Activated T-cell treated with anti-CD3 and anti-CD28 coated beads, Interleukin-2, amount 50 U/mL, for 48 hours (primary cell): ENCODE data around the gene THOC2.
"Not testable (repeated sequence)": the region's sequence is repeated elsewhere in the genome, so short reads cannot be mapped to it uniquely, and the experiment has no call there.

Source experiments
- DNase-seq, 2 experiments: peaks; one replicate each; pipeline ENCODE4 v3.0.0-alpha.2; 2020

The THOC2 gene, protein sequence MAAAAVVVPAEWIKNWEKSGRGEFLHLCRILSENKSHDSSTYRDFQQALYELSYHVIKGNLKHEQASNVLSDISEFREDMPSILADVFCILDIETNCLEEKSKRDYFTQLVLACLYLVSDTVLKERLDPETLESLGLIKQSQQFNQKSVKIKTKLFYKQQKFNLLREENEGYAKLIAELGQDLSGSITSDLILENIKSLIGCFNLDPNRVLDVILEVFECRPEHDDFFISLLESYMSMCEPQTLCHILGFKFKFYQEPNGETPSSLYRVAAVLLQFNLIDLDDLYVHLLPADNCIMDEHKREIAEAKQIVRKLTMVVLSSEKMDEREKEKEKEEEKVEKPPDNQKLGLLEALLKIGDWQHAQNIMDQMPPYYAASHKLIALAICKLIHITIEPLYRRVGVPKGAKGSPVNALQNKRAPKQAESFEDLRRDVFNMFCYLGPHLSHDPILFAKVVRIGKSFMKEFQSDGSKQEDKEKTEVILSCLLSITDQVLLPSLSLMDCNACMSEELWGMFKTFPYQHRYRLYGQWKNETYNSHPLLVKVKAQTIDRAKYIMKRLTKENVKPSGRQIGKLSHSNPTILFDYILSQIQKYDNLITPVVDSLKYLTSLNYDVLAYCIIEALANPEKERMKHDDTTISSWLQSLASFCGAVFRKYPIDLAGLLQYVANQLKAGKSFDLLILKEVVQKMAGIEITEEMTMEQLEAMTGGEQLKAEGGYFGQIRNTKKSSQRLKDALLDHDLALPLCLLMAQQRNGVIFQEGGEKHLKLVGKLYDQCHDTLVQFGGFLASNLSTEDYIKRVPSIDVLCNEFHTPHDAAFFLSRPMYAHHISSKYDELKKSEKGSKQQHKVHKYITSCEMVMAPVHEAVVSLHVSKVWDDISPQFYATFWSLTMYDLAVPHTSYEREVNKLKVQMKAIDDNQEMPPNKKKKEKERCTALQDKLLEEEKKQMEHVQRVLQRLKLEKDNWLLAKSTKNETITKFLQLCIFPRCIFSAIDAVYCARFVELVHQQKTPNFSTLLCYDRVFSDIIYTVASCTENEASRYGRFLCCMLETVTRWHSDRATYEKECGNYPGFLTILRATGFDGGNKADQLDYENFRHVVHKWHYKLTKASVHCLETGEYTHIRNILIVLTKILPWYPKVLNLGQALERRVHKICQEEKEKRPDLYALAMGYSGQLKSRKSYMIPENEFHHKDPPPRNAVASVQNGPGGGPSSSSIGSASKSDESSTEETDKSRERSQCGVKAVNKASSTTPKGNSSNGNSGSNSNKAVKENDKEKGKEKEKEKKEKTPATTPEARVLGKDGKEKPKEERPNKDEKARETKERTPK (N-terminal part only)

DNA sequence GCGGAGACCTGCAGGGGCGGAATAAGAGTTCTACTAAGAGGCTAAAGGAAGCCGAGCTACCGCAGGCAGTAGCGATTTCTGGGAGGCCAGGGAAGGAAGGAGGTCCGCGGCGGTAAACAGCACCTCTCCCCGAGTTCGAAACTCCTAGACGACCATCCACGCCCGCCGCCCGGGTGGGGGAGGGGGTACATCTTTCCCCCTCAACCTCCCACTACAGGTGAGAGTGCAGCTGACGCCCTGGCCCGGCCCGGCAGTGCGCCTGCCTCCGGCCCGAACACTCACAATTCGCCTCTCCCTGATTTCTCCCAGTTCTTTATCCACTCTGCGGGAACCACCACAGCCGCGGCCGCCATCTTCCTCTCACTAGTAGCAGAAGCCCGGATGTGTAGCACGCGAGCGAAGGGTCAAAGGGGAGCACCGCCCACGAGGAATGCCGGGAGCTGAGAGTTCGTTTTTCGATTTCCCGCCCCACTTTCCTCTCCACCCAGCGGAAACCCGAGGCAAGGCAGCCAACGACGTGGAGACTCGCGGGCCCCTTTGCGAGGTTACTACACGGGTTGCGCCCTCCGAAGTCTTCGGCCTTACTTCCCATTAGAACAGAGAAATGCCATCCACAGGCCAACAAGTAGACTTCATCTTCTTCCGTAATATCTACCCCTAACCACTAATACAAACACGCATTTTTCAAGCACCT, at the start of gene THOC2:
THOC2 (minus strand) TSS at position 383 of the 694 bp plus-strand sequence; CDS start at position 353, 30 bp downstream.
- DNase-seq: peak; percentile 82 to 83

DNA sequence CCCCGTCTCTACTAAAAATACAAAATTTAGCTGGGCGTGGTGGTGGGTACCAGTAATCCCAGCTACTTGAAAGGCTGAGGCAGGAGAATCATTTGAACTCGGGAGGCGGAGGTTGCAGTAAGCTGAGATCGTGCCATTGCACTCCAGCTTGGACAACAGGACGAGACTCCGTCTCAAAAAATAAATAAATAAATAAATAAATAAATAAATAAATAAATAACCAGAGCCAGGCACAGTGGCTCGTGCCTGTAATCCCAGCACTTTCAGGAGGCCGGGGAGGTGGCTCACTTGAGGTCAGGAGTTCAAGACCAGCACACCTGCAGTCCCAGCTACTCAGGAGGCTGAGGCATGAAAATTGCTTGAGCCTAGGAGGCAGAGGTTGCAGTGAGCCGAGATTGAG, 48.9 kb upstream of the THOC2 start:
- not testable (repeated sequence) for DNase-seq

DNA sequence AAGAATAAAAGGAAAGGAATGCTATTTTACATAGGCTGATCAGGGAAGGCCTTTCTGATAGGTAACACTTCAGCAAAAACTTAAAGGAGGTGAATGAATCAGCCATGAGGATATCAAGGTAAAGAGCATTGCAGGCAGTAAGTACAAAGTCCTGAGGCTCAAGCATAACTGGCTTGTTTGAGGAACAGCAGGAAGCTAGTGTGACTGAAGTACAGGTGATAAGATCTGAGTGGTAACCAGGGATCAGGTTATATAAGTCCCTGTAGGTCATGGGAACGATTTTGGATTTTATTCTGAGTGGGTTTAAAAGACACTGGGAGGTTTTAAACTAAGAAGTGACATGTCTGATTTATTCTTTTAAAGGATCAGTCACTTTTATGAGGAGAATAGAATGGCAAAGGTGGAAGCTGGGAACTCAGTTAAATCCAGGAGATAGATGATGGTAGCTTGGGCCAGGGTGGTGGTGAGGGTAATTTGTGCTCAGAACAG, 47.1 kb upstream of the THOC2 start:
- DNase-seq: no peak

DNA sequence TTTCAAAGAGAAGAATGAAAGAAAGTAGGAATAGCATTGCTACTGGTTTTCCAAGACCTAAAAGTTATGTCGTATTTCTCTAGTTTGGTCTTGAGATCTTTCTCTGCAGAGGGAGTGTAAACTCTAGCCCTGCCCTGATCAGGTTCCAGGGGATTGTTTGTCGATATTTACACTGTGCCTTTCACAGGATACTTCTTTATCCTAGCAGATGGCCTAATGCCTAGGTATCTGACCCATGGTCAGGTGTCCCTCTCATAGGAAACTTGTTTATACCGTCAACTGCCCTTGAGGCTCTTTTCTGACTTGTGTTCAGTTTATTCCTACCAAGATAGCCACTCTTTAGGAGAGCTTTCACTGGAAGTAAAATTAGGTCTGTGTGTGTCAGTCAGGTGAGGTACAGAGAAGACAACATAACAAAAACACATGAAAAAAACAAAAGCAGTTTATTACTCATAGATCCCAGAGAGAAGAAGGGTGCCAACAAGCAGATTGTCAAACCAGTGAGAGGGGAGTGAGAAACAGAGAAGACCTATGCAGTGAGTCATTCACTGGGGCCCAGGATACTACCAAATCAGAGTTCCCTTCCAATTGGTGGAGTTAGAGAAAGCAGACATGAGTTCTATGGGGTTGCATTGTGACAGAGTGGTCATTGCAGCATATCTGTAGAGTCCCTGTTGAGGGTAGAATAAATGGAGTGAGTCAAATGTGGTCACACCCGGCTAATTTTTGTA, 40.6 kb upstream of the THOC2 start:
- no peak for DNase-seq

DNA sequence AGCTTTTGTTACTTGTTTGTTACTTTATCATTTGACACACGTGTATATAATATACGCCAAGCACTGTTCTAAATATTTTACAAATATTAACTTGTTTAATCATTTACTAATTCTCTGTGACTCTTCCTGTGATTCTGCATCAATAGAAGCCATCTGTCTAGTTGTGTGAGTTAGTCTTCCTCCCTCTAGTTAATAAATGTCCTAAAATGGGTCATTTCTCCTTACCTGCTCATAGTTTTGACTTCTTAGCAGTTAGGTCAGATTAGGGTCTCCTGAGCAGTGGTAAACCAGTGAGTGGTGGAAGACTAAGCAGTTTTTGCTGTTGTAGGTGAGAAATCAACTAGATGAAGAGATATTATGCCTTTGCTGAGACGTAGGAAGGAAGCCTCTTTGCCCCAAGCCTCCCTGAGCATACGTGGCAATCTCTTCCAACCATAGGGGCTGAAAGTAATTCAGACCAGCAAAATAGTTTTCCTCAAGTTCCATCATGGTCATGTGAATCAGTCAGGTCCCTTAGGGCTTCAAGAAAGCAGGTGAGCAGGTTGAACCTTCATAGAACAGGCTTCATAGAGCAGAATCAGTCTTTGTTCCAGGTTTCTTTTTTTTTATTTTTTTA, 38.7 kb upstream of the THOC2 start:
- DNase-seq: no peak

DNA sequence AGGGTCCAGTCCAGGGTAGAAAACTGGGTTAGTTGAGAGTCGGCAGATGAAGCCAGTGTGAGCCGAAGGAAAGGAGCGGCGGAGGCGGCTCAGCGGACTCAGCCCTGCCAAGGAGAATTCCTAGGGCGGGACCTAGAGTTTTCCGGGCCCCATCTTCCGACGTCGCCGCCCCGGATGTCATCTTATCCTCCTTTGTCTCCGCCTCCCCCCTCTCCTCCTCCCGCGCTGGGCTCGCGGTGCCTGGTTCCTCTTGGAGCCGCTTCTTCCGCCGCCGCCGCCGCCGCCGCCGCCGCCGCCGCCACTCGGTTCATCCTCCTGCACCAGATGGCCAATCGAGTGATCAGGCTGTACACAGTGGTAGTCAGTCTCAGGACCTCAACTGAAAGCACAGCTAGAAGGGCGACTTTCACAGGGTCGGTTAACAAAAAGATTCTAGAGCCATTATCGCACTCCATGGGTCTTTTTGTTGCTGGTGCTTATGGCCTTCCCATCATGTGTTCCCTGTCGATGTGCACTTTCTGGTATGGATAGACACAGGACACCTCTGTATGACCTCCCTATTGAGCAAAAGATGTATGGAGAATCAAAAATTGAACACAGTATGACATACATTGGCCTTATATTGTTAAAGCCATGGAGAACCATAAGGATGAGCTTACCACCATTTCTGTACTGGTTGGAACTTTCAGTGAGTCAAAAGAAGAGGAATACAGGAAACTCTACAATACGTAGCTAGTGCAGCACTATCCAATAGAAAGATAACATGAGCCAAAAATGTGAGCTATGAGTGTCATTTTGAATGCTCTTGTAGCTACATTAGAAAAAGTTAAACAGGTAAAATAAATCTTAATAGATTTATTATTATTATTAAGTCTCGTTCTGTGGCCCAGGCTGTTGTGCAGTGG, 32.4 kb upstream of the THOC2 start:
- peak; percentile 68 to 74 for DNase-seq

DNA sequence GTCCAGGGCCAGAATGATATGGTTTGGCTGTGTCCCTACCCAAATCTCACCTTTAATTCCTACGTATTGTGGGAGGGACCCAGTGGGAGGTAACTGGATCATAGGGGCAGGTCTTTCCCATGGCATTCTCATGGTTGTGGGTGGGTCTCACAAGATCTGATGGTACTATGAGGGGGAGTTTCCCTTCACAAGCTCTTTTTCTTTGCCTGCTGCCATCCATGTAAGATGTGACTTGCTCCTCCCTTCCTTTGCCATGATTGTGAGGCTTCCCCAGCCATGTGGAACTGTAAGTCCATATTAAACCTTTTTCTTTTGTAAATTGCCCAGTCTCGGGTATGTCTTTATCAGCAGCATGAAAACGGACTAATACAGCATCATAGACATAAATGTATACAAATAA, 27.0 kb upstream of the THOC2 start:
- not testable (repeated sequence) for DNase-seq

DNA sequence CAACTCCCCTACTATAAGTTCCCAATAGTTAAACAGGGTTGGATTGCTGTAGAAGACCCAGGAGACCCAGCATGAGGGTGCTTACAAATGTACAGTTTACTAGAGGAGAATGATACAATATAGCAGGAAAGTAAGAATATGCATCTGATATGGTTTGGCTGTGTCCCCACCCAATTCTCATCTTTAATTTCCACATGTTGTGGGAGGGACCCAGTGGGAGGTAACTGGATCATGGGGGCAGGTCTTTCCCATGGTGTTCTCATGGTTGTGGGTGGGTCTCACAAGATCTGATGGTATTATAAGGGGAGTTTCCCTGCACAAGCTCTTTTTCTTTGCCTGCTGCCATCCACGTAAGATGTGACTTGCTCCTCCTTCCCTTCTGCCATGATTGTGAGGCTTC, 24.9 kb upstream of the THOC2 start:
- not testable (repeated sequence) for DNase-seq

DNA sequence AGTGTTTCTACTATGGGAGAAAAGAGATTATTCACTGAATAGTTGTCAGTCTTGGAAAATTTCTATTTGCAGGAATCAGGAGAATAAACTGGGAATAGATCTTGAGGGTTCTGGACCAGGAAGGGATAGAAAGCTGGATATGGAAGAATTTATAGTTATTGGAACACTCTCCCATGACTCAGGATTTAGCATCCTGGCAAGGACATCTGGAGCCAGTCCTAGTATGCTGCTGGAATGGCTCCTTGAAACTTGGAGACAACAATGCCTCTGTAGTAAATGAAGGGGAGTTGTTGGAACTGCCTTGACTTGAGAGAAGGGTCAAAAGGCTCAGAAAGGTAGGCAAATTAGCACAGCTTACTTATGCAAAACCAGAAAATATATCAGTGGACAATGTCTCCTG, 23.5 kb upstream of the THOC2 start:
- DNase-seq: no peak

DNA sequence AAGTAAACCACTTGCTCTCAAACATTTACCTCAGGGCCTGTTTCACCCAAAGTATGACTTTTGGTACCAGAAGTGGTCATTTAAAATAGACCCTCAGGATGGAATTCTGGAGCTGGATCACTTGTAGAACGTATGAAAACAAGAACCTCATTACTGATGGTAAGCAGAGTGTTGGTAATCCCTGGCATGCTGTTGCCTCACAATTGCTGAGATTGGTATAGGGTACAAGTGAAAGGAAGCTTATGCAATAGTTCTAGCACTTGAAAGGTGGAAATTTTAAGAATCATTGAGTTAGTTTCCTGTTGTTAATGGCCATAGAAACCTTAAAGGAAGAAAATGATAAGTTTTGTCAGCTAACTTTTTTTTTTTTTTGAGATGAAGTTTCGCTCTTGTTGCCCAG, 22.3 kb upstream of the THOC2 start:
- no peak for DNase-seq

DNA sequence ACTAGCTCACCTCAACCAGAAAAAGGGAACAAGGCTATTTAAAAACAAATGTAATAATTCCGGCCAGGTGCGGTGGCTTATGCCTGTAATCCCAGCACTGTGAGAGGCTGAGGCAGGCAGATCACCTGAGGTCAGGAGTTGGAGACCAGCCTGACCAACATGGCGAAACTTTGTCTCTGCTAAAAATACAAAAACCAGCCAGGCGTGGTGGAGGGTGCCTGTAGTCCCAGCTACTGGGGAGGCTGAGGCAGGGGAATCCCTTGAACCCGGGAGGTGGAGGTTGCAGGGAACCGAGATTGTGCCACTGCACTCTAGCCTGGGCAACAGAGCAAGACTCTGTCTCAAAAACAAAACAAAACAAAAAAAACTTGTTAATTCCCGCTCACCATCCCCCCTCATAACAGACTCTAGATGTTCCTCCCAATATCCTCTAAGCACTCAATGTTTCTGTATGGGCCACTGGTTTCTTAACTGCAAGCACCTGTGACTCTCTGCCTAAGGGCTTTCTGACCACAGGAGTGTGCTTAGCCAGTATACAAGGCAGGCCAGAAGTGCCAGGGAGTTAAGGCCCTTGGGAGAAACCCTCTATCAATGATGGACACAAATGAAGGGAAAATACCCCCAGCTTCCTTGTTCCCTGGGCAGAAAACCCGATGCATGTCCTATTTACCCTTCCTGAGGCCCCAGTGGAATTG, 21.0 kb upstream of the THOC2 start:
- DNase-seq: no peak

DNA sequence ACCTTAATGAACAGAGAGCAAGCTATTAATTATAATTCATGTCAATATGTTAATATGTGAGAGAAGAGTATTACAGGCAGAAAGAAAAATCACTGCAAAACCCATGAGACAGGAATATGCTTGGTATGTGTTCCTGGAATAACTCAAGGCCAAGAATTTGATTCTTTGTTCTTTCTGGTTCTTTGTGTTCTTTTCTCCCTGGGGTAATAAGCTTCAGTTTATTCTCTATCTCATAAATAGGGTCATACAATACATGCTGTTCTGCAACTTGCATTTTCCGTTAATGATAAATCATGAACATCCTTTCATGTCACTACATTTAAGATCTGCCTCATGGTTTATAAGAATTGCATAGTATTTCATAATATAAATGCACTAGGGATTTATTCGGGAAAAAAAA, 16.8 kb upstream of the THOC2 start:
- DNase-seq: no peak

DNA sequence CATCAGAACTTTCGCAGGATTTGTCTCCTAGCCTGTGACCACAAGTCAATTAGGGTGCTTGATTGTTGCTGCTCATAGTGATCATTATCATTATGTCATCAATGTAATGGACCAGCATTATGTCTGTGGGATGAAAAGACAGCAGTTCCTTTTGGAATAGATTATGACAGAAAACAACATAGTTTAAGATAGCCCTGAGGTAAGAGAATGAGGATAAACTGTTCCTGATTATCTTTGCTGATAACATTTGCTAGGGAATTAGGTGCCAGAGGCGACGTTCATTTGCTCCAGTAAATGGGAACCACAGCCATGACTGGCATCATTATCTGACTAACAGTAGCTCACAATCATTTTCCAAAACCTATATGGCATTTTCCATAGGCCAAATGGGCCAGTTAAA, 12.7 kb upstream of the THOC2 start:
- no peak for DNase-seq

DNA sequence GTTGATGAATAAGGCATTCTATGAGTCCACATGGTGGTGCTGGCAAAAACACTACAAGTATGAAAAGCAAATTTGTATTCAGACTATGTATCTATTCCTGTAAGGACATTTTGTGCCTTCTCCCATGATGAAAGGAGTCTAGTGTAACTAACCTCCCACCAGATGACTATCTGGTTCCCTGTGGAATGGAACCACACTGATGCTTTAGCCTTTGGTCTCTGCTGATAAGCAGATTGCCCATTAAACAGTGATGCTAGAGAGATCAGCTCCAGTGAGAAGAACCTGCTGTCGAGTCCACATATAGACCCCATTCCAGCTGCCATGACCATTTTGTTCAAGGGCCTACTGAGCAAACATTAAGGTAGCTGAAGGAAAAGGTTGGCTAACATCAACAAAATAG, 10.5 kb upstream of the THOC2 start:
- no peak for DNase-seq

DNA sequence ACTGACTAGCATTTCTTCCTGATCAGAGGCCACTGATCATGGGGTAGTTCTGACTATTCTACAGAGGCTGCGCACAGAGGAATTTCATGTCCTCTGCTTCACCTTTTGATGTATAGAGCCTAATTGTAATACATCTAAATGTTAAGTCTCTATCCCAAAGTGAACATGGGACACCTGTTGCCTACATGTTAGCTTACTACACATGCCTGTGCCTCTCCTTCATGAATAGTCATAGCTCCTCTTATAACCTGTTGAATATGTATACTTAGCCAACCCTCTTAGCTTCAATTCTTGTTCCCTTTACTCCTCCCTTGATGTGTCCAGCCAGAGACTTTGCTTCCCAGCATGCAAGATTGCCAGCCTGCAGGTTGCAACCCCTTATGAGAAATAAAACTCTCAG, 9.6 kb upstream of the THOC2 start:
- DNase-seq: no peak

DNA sequence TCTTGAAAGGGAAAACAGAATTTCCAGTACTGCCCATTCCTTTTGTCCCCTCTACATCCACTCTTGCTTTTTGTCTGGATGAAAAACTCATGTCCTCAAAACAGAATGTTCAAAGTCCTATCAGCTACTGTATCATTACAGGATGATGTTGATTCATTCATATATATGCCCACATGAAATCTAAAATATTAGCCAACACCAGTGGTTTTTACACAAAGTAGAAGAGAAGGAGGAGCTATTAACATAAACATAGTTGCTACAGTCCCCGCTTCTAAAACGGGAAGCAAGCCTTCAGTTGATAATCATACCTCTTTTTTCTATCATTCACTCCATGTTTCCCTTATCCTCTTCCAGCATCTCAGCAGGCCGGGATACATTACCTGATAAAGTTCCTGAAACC, 7.7 kb upstream of the THOC2 start:
- DNase-seq: no peak

DNA sequence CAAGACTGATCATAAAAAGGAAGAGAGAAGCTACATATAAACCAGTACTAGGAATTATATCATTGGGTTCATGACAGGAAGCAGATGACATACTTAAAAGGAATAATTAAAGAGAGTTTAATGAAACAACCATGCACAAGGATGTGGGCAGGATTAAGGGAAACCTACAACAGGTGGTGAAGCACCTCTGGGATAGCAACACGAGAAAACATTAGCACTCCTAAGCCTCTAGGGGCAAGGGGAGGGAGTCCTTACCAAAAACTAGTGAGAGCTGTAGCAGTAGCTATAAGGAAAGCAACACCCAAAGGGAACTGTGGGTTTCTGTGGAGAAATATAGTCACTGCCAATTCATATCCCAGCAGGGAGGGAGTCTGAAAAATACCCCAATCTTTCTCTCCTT, 7.2 kb upstream of the THOC2 start:
- no peak for DNase-seq

DNA sequence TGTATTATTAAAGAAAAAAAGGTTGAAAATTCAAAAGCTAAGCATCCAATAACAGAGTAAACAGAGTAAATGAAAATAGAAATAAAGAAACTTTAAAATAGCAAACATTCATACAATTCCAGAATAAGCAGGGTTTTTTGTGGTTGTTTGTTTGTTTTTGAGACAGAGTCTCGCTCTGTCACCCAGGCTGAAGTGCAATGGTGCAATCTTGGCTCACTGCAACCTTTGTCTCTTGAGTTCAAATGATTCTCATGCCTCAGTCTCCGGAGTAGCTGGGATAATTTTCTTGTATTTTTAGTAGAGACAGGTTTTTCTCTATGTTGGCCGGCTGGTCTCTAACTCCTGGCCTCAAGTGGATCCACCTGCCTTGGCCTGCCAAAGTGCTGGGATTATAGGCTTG, 6.6 kb upstream of the THOC2 start:
- DNase-seq: no peak

DNA sequence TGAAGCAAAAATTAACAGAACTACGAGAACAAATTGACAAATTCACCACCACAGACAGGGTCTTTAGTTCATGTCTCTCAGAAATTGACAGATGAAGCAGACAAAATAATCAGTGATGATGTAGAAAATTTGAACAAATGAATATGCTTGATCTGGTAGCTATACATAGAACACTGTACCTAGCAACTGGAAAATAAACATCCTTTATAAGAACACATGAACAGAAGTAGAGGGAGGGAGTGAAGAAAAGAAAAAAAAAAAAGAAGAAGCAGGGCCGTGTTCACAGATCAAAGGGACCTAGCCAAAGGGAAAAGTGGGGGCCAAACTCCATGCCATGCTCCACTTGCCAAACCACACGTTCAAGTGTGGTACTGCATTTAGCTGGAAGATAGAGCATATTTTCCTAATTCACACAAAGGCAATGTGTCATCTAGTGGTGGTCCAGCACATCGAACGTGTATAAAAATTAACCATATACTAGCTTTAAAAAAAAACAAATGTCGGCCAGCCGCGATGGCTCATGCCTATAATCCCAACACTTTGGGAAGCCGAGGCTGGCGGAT, 5.6 kb upstream of the THOC2 start:
- no peak for DNase-seq
